Gastroesophageal sphincter (tissue), 3 donors: Measurements from ENCODE around the gene HLA-E.

Source experiments
- CTCF ChIP-seq, 4 experiments: fragments of 200-600 bp in 2 of 4; fragments of 450-650 bp in 2 of 4; sonication (generic) in 1 of 4; IDR thresholded peaks; one replicate each; pipeline ENCODE4 v1.5.1; 2017 to 2019; ENCODE audit warnings: antibody characterized with exemption in 4 of 4, mild to moderate bottlenecking in 2 of 4, moderate library complexity in 2 of 4
- POLR2A ChIP-seq, 2 donors: fragments of 450-650 bp; IDR thresholded peaks; one replicate each; pipeline ENCODE4 v1.6.1; 2017; ENCODE audit warnings: antibody characterized with exemption in 2 of 2, mild to moderate bottlenecking in 2 of 2, moderate library complexity in 1 of 2

GRCh38 chr6:30489081-30490025 is at the start of gene HLA-E:
- no peak for TF ChIP-seq CTCF (IDR thresholded peaks at IDR 0.05)
- peak; percentile 99 for TF ChIP-seq POLR2A (IDR thresholded peaks at IDR 0.05)
